SH-SY5Y (cell line): Measurements from ENCODE around the gene DNAAF8.
A peak's percentile ranks its signal among the peaks of the same experiment; 100 is the strongest.

Source experiments
- GATA2 ChIP-seq: IDR thresholded peaks from 2 replicates; pipeline ENCODE4 v1.6.1; 2011; ENCODE audit warnings: mild to moderate bottlenecking, low read depth, low read length
- GATA3 ChIP-seq: IDR thresholded peaks from 2 replicates; pipeline ENCODE4 v1.6.1; 2011; ENCODE audit warnings: low read depth, mild to moderate bottlenecking, low read length, moderate library complexity

Gene DNAAF8

DNA sequence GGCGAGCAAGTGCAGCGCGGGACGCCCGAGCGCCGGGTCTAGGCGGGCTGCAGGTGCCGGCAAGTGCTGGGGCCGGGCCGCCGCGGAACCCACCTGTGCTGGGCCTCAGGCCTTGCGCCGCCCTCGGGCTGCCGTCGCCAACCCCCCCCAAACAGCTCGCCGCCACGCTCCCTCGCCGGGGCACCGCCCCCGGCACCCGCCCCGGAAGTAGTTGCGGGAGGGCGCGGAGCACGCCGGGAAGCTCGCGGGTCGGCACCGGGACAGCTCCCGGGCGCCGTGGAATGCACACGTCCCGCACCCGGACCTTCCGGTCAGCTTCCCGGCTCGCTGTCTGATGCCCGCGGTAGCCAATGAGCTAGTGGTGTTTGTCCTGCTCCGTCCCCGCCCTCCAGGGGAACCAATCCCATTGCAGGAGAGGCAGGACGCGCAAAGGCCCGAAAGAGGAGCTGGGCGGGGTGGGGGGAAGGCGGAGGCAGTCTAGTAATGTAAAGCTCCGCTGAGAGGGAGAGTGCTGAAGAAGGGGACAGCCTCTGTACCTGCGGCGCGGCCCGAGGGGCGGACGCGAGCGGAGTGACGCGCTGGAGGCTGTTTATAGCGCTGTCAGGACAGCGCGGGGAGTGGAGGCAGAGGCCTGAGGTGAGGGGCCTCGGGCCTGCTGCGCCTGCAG is at the start of gene DNAAF8, which contains the start of gene ANKS3:
DNAAF8 (plus strand) TSS at position 475 of the 667 bp plus-strand sequence. CDS start 1,978 bp downstream, outside the sequence.
ANKS3 (minus strand) TSS at position 209 of the 667 bp plus-strand sequence. CDS start 4,122 bp downstream, outside the sequence.
- 0 out of 2 replicates have a peak, but pooled peaks have one; percentile 12 for TF ChIP-seq GATA2
- no peak for TF ChIP-seq GATA3

DNA sequence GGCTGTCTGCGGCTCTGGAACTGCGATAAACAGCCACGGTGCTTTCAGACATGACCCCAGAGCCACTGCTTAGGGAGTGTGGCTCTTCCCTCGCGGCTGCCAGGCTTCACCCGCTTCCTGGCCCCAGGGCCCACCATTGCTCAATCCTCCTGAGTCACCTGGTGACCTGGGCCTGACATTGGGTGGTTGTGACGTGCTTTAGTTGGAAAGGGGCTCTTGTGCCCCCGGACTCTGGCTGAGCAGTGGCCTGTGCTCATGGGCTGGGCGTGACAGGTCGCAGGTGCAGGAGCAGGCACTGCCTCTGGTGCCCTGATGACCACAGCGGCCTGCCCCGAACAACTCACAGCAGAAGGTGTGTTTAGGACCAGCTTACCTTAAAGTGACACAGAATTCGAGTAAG is 49.6 kb upstream of the DNAAF8 start:
- TF ChIP-seq GATA2 (no peak), GATA3 (no peak)

DNA sequence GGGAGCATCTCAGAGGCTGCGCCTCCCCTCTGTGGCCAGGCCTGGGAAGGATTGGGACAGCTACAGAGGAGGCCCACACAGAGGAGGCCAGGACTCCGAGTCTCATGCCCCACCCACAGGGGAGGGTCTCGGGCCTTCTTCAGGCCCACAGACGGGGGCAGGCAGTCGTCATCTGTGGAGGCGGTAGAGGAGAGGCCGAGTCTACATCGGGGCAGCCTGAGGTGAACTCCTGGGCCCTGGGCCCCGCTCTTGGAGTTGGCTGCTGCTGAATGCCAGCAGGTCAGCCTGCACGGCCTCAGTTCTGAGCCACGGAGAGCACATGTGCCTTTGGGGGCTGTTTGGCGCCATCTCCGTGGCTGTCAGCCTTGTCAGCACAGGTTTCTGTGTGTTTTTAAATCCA is 49.0 kb upstream of the DNAAF8 start:
- TF ChIP-seq GATA2 (no peak), GATA3 (no peak)

DNA sequence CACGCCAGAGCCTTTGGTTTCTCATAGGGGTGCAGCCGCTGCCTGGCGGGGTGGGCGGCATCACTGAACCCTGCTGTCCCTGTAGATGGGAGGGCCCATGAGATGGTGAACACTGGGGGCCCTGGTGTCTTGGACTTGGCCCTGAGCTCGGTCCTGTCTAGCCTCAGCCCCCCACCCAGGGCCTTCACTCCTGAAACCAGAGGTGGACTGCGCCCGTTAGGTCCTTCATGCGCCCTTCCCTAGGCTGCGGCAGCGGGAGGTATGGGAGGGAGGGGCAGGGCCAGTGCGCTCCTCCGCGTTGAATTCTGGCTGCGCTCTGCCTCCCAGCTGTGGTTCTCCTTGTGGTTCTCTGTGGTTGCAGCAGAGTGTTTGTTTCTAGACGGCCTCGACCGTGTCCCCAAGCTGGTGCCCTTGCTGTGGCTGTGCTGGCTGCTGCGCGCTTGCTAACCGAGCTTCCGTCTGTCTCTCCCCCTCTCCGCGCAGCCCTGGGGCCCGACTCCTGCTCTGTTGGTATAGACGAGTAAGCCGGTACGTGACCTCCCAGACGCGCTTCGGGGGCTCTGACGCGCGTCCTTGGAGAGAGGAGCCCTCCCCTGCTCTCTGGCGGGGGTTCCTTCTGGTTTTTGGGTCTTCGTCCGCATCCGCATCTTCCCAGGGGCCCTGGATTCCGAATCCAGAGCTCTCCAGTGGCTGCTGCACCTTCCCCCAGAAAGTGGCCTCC is 48.4 kb upstream of the DNAAF8 start:
- TF ChIP-seq GATA2 (no peak), GATA3 (no peak)

DNA sequence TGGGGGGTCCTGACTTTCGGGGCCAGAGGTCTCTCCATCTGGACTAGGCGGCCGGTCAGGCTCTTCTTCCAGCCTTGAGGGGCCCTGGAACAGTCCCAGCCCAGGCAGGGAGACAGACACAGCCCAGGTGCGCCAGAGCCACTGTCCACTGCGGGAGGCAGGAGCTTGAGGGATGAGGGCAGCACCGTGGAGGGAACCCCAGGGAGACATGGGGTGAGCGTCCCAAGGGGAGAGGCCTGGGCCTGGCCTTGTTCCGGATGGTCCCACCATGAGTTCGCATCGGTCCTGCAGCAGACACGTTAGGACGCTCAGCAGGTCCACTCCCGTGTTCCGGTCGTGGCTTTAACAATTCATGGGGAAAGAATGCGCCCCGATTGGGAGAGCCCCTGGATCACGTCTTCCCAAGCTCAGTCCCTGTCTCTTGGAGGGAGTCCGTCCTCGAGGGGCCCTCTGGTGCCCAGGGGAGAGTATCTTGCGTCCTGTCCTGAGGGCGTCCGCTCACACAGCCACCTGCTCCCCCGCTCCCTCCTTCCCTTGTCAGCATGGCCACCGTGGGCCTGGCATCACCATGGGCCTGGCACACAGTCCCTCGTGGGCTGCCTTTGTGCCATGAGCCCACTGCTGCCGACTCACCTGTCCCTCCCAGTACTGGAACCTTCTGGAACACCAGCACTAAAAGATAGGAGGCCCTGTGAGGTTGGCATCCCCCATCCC is 47.7 kb upstream of the DNAAF8 start:
- TF ChIP-seq GATA2 (no peak), GATA3 (no peak)

DNA sequence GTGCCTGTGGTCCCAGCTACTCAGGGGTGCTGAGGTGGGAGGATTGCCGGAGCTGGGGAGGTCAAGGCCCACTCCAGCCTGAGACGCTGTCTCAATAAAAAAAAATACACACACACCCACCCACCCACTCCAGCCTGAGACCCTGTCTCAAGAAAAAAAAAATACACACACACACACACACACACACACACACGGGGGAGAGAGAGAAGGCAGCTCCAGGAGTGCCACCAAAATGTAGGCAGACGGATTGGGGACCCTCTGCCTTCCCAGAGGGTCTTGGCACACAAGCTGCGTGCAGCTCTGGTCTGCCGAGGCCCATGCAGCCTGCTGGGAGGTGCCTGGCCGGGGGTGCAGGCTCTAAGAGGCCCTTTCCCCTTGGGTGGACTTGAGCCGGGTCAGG is 46.9 kb upstream of the DNAAF8 start:
- no peak for TF ChIP-seq GATA3
- TF ChIP-seq GATA2: no peak

DNA sequence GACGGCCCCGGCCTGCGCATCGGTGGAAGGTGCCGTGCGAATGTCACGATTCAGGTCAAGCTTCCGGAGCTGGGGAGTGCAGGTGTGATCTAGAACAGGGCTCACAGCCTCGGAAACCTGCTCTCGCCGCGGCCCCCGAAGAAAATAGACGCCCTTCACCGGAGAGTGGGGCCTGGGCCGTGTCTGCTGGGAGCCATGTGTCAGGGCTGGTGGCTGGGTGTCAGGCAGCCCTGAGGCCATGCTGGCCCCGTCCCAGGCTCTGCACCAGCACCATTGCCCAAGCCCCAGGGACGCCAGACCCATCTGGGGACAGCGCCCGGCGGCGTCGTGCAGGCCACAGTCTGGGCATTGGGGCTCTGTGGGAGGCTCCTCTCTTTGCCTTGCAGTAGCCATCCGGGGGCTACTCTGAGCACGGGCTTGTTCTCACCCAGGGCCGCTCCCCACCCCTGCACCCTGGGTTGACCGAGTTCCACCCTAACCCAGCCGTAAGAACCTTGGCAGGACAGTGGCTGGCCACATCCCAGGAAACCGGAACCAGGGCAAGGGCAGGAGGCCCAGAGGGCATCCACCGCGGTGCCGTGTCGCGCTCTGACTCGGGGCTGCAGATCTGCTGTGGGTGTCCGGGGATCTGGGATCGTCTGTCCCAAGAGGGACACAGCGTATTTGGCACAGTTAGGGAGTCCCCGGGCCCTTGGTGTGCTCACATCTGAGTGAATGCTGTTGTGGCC is 46.2 kb upstream of the DNAAF8 start:
- TF ChIP-seq GATA2 (no peak), GATA3 (no peak)

DNA sequence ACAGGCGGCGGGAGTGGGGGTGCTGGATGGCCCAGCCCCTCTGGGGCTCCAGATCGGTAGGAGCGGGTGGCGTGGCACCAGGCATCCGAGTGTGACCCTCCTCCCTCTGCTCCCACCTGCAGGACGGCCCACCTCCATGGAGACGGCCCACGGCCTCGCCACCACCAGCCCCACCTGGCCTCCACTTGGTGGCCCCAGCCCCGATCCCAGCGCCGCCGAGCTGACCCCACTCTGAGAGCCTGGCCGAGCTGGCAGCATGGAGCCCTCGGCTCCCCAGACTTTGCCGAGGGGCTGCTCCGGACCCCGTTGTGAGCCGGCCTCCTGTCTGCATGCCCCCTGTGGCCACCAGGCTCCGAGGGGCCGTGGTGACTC is 45.7 kb upstream of the DNAAF8 start:
- no peak for TF ChIP-seq GATA2
- no peak for TF ChIP-seq GATA3

DNA sequence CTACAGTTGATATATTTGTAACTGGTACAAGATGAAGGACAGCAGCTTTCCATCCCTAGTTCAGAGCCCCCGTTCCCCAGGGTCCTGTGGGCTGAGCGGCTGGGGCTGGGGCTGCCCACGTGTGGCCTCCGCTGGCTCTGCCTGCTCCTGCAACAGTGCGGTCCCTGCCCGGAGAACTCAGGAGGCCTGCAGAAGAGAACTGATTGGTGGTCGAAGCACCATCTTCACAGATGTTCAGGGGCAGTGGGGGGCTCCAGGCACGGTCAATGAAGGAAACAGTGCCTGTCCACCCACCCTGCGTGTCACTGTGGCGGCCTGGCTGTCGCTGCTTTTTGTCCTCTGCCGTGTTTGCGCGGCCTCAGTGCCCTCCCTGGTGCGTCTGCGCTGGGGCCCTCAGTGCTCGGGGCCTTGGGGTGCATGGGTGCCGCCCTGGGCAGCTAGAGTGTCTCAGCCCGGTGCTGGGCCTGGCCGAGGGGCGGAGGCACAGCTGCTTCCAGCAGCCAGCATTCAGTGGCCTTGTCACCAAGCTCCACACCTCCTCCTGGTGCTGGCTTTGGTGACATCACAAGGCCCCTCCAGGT is 45.2 kb upstream of the DNAAF8 start:
- TF ChIP-seq GATA2 (no peak), GATA3 (no peak)

DNA sequence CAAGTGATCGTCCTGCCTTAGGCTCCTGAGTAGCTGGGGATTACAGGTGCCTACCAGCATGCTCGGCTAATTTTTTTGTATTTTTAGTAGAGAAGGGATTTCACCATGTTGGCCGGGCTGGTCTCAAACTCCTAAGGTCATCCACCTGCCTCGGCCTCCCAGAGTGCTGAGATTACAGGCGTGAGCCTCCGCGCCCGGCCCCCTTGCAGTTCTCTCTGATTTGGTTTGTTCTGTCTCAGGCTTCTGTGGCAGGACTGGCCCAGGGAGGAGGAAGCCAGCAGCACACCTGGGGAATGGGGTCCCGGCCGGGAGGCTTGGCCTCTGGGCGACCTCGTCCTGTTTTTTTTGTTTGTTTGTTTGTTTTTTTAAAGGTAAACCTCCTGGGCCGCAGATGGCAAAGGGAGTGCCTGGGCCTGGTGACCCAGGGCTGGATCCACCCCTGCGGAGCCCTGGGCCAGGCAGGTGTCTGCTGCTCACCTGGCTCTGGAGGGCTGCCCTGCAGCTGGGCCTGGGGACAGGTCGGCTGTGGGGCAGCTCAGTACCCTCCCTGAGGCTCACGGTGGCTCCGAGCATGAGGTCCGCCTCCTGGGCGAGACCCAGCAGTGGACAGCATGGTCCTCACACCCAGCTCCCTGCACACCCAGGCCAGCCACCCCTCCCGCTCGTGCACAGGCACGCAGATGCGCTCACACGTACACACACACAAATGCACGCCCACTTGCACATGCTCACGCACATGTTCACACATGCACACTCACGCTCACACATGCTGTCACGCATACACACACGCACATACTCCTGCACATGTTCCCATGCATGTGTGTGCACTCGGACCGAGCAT is 44.3 kb upstream of the DNAAF8 start:
- no peak for TF ChIP-seq GATA2
- TF ChIP-seq GATA3: no peak

DNA sequence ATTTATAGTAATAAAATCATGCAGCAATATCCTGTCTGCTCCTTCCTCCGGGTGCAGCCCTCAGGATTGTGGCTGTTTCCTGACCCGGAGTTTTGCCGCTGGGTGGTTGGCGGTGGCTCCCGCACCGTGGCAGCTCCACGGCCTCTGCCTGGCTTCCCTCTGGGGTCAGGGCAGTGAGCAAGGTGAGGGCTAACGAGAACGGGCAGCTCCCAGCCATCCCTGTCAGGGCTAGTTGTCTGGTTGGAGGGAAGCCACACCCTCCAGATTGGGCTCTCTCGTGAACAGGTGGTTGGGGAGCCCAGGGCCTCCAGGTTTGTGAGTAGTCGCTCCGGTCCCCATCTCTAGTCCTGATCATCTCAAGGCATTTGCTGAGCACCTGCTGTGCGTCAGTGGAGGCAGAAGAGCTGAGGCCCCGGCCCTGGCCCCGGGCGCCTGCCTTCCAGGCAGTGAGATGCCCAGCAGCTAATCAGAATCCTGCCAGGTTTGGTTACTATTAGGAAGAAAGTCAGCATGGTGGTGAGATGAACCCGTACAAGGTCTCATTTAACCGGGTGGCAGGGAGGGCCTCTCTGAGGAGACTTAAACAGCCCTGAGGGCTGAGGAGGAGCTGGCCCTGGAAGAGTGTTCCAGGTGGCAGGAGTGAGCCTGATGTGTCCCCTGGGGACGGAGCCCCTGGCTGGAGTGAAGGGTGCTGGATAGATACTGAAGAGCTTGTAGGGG is 43.2 kb upstream of the DNAAF8 start:
- TF ChIP-seq GATA3: no peak
- TF ChIP-seq GATA2: no peak
